ENCODE results near the gene TULP1.

Gene TULP1

DNA sequence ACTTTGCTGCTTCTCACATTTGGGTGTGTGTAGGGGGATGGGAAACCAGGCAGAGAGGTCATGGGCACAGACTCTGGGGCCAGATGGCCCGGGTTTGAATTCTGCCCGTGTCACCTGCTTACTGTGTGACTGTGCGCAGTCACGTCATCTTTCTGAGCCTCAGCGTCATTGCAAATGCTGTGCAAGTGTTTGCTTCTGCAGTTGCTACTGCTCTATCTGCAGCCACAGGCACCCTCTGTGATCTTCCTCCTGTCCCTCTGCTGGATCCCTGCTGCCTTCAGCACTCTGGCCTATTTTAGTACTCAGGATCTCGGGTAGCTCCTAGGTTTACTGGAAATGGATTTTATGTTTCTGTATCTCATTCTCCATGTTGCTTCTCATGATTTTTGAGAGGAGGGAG is 40.6 kb upstream of the TULP1 start:
- TF ChIP-seq, protein P1, sequence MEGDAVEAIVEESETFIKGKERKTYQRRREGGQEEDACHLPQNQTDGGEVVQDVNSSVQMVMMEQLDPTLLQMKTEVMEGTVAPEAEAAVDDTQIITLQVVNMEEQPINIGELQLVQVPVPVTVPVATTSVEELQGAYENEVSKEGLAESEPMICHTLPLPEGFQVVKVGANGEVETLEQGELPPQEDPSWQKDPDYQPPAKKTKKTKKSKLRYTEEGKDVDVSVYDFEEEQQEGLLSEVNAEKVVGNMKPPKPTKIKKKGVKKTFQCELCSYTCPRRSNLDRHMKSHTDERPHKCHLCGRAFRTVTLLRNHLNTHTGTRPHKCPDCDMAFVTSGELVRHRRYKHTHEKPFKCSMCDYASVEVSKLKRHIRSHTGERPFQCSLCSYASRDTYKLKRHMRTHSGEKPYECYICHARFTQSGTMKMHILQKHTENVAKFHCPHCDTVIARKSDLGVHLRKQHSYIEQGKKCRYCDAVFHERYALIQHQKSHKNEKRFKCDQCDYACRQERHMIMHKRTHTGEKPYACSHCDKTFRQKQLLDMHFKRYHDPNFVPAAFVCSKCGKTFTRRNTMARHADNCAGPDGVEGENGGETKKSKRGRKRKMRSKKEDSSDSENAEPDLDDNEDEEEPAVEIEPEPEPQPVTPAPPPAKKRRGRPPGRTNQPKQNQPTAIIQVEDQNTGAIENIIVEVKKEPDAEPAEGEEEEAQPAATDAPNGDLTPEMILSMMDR (IDR thresholded peaks at IDR 0.05; ENCODE audit: low read depth, low read length), result no peak
- TF ChIP-seq POLR2A (IDR thresholded peaks at IDR 0.05; ENCODE audit: extremely low read depth, insufficient read length) (no peak), MYC (IDR thresholded peaks at IDR 0.05; ENCODE audit: low read depth, low read length) (no peak)
- TF ChIP-seq, protein P2, sequence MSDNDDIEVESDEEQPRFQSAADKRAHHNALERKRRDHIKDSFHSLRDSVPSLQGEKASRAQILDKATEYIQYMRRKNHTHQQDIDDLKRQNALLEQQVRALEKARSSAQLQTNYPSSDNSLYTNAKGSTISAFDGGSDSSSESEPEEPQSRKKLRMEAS (IDR thresholded peaks at IDR 0.05; ENCODE audit: low read depth, low read length), result no peak
- no peak for DNase-seq (ENCODE audit: low read depth)

DNA sequence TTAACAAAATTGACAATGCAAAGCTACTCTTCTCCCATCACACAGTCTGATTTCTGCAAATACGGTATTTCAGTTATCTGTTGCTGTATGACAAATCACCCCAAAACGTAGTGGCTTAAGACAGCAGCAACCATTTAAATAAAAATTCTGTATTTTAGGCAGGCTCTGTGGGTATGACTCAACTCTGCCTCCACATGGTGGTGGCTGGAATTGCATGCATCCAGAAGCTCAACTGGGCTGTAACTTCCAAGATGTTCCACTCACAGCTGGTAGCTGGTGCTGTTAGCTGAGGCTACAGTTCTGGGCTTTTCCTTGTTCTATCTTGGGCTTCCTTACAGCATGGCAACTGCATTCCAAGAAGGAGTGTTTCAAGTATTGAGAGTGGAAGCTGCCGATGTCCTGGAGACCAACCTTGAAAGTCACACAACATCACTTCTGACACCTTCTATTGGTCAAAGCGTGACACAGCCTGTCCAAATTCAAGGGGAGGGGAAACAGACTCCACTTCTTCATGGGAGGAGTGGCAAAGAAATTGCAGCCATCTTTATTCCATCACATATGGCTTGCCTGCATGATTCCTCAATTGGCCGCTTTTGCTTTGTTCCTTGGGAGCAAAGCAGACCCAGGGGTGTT is 39.7 kb upstream of the TULP1 start:
- no peak overlapping the region for H3K4me3 ChIP-seq (ENCODE audit: low read depth, low read length)
- TF ChIP-seq, protein P1 (IDR thresholded peaks at IDR 0.05; ENCODE audit: low read depth, low read length), result peak; percentile 98
- no peak for TF ChIP-seq MYC (IDR thresholded peaks at IDR 0.05; ENCODE audit: low read depth, low read length)
- TF ChIP-seq, protein P2 (IDR thresholded peaks at IDR 0.05; ENCODE audit: low read depth, low read length), result peak; percentile 55
- DNase-seq (ENCODE audit: low read depth), result peak; percentile 74

More for the DNA sequence above, 40.6 kb upstream of the TULP1 start:
- H3K4me3 ChIP-seq (ENCODE audit: low read depth, low read length), result no peak overlapping the region

DNA sequence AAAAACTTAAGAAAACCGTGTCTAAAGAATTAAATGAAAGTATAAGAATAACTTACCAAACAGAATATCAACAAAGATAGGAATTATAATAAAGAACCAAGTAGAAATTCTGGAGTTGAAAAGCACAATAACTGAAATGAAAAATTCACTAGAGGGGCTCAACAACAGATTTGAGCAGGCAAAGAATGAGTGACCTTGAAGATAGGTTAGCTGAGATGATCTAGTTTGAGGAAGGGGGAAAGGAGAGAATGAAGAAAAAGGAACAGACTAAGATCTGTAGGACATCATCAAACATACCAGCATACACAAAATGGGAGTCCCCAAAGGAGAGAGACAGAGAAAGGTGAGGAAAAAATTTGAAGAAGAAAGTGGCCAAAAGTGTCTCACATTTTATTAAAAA is 37.7 kb upstream of the TULP1 start:
- TF ChIP-seq MYC (IDR thresholded peaks at IDR 0.05; ENCODE audit: low read depth, low read length) (no peak), POLR2A (IDR thresholded peaks at IDR 0.05; ENCODE audit: extremely low read depth, insufficient read length) (no peak)
- TF ChIP-seq, protein P1 (IDR thresholded peaks at IDR 0.05; ENCODE audit: low read depth, low read length), result no peak
- TF ChIP-seq, protein P2 (IDR thresholded peaks at IDR 0.05; ENCODE audit: low read depth, low read length), result no peak
- no peak overlapping the region for H3K4me3 ChIP-seq (ENCODE audit: low read depth, low read length)
- DNase-seq (ENCODE audit: low read depth), result no peak

DNA sequence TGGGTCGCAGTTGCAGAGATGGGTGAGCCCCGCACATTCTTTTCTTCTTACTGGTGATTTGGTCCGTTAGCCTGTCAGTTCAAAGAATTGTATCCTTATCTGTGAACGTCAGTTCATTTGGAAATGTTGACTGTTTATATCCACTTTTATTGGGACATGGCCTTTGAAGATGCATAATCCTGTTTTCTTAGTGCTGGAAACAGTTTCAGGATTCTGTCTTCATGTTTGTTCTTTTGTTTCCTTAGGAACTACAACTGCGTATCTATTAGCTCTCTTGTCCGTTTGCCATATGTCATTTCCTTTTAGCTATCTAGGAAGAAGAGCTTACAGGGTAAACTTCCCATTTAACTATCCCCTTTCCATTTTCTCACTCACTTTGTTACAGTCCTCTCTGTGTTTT is 35.0 kb upstream of the TULP1 start:
- no peak for DNase-seq (ENCODE audit: low read depth)
- no peak overlapping the region for H3K4me3 ChIP-seq (ENCODE audit: low read depth, low read length)
- no peak for TF ChIP-seq POLR2A (IDR thresholded peaks at IDR 0.05; ENCODE audit: extremely low read depth, insufficient read length)
- TF ChIP-seq, protein P2 (IDR thresholded peaks at IDR 0.05; ENCODE audit: low read depth, low read length), result no peak
- TF ChIP-seq MYC (IDR thresholded peaks at IDR 0.05; ENCODE audit: low read depth, low read length), result no peak
- TF ChIP-seq, protein P1 (IDR thresholded peaks at IDR 0.05; ENCODE audit: low read depth, low read length), result no peak

DNA sequence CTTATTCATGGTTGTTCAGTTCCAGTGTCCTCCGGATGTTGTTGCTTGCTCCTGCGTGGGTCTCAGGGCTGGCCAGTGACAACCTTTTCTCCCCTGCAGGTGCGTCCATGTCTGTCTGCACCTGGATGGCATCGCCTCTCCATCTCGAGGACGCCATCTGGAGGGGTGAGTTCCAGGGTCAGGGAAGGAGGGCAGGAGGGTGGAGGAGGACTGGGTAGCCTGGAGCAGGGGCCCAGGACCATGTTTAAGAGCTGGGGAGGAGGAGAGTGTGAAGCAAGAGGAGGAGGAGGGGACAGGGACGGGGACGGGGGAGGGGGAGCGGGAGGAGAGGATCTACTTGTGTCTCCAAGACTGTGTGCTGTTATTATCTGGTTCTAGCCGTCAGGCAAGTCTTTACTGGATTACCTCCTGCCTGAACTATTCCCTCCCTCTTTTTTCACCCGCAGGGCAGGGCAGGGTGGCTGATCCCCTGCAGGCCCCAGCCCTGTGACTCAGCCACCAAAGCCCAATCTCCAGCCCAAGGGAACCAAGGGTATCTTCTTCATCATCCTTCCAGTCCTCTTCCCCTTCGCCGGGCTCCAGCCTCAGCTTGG is 32.2 kb upstream of the TULP1 start:
- TF ChIP-seq, protein P2 (IDR thresholded peaks at IDR 0.05; ENCODE audit: low read depth, low read length), result no peak
- no peak for TF ChIP-seq POLR2A (IDR thresholded peaks at IDR 0.05; ENCODE audit: extremely low read depth, insufficient read length)
- TF ChIP-seq, protein P1 (IDR thresholded peaks at IDR 0.05; ENCODE audit: low read depth, low read length), result no peak
- TF ChIP-seq MYC (IDR thresholded peaks at IDR 0.05; ENCODE audit: low read depth, low read length), result no peak
- no peak overlapping the region for H3K4me3 ChIP-seq (ENCODE audit: low read depth, low read length)
- DNase-seq (ENCODE audit: low read depth), result peak; percentile 15

All from NB4 (cell line).